HPDE6-E6E7 (cell line): ENCODE measurements around the gene TXNDC2.

Source experiments
- DNase-seq: peaks from one replicate; pipeline ENCODE4 v3.0.0; 2011; ENCODE audit warnings: missing footprints; ENCODE audit errors: extremely low spot score

Gene TXNDC2

GRCh38 chr18:9860682-9861081, 25.1 kb upstream of the TXNDC2 start:
- no peak for DNase-seq

DNA sequence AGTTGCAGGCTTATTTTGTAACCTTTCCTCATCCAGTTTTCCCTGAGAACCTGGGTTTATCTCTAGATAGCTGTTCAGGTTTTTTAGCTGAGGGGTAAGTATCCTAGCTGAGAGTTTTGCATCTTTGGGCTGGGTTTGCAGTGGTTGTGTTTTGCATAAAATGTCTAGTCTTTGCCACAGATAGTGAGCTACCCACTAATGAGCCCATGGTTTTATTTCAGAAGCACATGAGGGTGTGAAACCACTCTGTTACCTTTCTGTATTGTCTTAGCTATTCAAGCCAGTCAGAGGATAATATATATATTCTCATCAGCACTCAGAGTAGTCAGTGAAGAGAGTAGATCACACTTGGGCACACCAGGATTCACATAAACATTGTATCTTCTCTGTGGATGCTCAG, 24.6 kb upstream of the TXNDC2 start:
- no peak for DNase-seq

DNA sequence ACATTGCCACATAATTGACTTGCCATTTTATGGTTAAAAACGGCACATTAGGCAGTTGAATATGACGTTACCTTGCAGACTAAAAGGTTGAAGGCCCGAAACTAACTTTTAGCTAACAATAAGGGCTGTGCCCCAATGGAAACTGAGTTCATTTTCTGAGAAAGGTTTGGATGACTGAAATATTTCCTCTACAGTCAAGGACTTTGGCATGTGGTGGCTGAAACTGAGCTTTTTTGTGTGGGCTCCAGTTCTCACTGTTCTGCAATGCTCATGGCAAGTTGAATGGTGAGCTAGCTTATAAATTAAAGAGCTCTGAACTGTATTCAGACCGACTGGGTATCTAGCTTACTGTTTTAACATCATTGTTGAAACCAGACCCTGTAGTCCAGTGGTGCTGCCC, 23.8 kb upstream of the TXNDC2 start:
- no peak for DNase-seq

DNA sequence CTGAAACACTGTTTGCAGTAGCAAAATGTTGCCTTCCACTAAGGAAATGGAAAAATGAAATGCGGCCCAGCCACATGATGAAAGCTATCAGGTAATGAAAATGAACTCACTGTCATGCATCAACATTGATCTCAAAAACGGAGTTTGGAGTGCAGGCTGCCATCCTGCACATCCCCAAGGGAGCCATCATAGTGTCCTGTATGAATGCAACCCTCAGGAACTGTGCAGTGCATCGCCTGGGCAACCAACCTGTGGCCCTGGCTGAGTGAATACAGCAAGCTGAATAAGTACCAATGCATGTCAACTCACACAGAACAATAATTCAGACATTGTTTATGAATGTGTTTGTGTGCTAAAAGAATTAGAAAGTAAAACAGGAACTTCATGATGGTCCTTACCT, 23.1 kb upstream of the TXNDC2 start:
- no peak for DNase-seq

GRCh38 chr18:9863282-9863681, 22.5 kb upstream of the TXNDC2 start:
- no peak for DNase-seq

- DNase-seq = no peak
These were observed 19.8 kb upstream of the TXNDC2 start for GRCh38 chr18:9865764-9866490.

- no peak for DNase-seq
These were observed 19.1 kb upstream of the TXNDC2 start for GRCh38 chr18:9866627-9867026.

DNA sequence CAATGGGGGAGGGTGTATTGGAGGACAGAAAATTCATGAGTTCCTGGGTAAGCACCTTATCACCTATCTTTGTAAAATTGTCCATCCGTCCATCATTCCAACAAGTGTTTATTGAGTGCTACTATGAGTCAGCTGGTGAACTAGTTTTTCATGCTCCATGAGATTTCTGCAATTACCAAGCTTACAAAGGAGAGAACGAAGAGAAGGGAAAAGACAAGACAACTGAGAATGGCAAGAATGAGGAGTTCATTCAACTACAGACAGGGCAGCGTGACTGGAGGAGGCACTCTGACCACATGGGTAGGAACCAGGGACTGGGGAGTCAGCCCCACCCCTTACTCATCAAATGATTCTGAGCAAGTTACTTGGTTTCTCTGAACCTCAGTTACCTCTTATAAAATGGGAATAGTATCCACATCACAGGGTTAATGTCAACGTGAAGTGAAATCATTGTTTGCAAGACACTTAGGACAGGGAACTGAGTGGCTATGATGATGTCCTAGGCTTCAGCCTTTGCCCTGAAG, 18.6 kb upstream of the TXNDC2 start:
- no peak for DNase-seq

DNA sequence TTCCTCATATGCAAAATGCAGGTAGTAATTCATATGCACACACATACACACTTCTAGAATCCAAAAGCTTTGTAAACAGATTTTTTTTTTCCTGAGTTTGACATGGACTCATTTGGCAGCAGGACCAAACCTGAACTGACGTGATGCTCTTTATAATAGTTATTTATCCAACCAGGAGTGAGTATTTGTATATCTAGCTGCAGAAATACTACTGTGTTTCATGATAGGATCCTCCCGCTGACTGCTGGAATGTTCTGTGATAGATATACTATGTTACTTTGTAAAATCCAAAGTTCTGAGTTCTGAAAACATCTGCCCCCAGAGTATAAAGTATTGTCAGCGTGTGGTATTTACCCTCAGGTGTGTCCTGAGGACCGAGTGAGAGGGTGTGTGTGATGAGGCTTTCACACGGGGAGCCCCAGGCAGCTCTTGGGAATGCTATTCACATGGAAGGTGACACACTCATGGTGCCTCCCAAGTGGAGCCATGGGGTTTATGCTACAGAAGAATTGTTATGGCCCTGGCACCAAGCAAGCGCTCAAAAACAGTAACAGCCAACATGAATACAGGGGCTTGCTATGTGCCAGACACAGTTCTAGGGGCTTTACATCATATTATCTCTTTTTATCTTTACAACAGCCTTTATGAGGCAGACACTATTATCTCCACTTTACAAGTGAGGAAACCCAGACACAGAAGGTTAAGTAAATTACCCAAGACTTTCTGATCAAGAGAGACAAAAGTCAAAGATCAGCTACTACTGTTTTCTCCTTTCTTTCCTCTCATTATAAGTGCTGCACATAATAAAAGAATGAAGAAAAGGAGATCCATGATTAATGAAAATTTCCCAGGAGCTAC, 16.7 kb upstream of the TXNDC2 start:
- DNase-seq = no peak

DNA sequence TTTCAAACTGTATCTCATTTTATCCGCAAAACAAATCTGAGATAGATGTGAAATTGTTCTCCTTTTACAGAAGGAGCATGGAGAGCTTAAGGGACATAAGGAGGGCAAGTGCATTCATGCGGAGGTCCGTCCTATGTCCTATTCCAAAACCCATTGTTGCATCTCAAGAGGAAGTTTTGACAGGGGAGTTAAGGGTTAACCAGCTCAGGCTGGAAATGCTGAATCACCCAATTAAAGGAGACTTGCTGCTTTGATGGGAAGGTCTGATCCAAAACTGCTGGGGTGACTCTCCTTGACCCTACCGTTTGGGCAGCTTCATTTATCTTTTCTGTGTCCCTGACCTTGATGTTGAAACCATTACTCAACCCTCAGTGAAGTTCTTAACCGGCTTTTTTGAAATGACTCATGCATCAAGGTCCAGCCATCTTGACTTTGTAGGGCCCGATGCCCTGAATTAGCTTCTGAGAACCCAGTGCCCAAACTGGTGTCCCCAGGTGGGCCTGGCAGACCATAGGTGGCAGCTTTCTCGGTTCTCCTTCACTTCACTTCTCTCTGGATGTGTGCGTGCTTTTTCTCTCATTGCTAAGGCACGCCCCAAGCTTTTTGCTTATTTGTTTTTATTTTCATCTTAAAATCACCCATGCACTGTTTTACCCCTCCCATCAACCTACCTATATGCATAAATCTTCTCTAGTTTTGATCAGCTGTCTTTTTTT, 15.9 kb upstream of the TXNDC2 start:
- DNase-seq = no peak

DNA sequence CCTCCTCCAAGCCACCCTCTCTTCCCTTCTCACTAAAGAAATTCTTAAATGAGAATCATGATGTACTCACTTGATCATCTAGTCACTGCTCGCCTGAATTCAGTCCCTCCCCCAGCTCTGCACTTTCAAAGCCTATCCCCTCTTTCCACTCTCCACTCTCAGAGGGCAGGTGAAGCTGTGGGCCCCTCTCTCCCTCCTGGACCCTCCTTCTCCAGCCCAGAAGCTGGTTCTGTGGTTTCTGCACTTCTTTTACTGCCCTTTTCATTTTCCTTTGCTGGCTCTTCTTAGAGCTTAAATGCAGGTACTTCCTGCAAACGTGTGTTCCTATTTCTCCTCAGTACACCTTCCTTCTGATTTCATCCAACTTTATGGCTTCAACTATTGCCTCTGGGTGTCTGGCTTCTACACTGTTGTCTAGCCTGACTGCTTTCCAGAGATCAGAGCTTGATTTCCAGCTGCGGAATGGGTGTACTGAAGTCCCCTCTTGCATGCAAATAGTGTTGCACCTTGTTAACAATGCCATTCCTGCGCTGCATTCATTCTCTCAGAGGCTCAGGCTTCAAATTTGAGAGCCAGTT, 15.3 kb upstream of the TXNDC2 start:
- DNase-seq = no peak

GRCh38 chr18:9871244-9871746, 14.5 kb upstream of the TXNDC2 start:
- DNase-seq = no peak

- no peak for DNase-seq
These were observed 12.9 kb upstream of the TXNDC2 start for GRCh38 chr18:9872823-9873222.

DNA sequence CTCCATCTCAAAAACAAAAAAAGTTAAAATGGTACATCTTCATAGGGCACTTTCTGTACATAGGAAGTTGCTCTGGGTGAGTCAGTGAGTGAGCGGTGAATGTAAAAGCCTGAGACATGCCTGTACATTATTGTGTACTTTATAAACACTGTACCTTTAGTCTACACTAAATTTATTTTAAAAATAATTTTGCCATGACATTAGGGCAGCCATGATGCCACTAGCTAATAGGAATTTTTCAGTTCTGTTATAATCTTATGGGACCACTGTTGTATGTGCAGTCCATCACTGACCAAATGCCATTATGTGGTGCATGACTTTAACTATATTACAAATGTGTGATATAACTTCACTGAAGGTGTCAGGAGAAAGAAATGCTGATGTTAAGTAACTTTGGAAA, 11.0 kb upstream of the TXNDC2 start:
- DNase-seq = no peak

GRCh38 chr18:9876212-9876866, 9.4 kb upstream of the TXNDC2 start:
- no peak for DNase-seq

DNA sequence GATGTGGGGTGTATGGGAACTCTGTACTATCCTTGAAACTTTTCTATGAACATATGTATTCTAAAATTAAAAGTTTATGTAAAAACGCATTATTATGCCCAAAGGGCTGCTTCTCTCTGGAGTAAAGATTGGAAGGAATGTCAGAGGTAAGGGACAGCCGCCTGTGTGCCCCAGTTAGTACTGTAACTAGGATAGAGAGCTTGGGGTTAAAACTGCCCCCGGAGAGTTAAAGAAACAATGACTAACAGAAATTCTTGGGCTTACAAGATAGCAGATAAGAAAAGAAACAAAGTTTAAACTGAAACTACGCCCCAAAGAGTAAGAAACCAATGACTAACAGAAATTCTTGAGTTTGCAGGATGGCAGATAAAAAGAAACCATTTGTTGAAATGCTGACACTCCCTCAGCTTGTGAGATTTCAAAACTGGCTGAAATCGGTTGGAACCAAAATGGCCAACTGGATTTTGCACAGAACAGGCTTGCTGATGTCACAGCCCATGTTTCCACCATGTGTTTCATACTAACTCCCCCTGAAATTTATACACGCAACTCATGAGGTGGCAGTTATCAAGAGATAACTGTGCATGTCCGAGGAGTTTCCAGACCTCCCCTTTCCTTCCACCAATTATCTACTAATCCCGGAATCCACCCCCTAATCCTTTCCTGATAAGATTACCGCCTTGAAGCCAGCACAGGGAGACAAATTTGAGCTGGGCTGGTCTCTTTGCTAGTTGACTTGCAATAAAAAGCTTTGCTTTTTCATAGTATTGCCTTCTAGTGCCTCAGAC, 8.7 kb upstream of the TXNDC2 start:
- DNase-seq = no peak

- no peak for DNase-seq
These were observed 8.1 kb upstream of the TXNDC2 start for GRCh38 chr18:9877655-9878014.

- DNase-seq = no peak
These were observed 7.7 kb upstream of the TXNDC2 start for GRCh38 chr18:9878095-9878494.

- DNase-seq = no peak
These were observed 7.0 kb upstream of the TXNDC2 start for GRCh38 chr18:9878783-9879242.

DNA sequence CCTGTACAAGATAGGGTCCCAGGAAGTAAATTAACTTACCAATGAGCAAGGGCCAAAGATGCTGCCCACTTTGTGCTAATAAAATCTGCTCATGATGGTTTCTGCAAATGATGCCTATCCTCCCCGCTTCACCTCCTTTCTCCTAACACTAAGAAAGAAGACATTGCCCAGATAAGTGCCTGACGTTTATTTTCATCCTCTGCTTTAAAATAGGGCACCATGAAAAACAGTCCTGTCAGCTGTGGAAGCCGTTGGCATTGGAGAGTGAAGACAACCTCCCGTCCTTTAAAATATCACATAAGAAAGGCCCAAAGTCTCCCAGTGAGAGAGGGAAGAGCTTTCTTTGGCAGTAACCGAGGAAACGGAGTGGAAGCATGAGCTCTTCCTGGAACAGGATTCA, 1.7 kb upstream of the TXNDC2 start:
- DNase-seq = no peak
